H1 (cell line): ENCODE data around the gene KRT78. TPM values are rescaled to one million over a fixed set of nuclear protein-coding genes. Genes with fewer than 3 reads are reported as not detected.

ENCODE experiments used
- CTCF ChIA-PET: fragments of 300-600 bp; sonication (Branson Sonifier 250); formaldehyde crosslinking; loops from one replicate; lab custom pipeline; 2021; ENCODE audit not compliant: partially characterized antibody; lab: Charles Lee
- POLR2A ChIA-PET: fragments of 300-600 bp; sonication (Branson Sonifier 250); formaldehyde crosslinking; loops from one replicate; lab custom pipeline; 2021; ENCODE audit warnings: inconsistent platforms; ENCODE audit not compliant: partially characterized antibody; lab: Charles Lee
- DNase-seq, 2 experiments: peaks; one replicate each; pipeline versions ENCODE4 v3.0.0 to v3.0.0-alpha.2; 2010 to 2022; ENCODE audit warnings: low spot score in 2 of 2, low read depth in 1 of 2, mixed read lengths in 1 of 2
- FAIRE-seq: peaks from 2 replicates; lab custom pipeline; 2011; peaks lifted over from hg19 to GRCh38; lab: Jason Lieb, UNC
- H2AFZ ChIP-seq: 2 replicates; pipeline ENCODE4 v1.8.1; 2012; ENCODE audit warnings: low read length, inconsistent platforms
- H2AK5ac ChIP-seq: 2 replicates; pipeline ENCODE4 v1.6.1; 2013; ENCODE audit warnings: low read depth, low read length
- H2BK120ac ChIP-seq: replicated peaks from 2 replicates; pipeline ENCODE3; 2013; ENCODE audit warnings: low read depth, low read length, inconsistent platforms
- H2BK12ac ChIP-seq: 2 replicates; pipeline ENCODE4 v1.6.1; 2013; ENCODE audit warnings: low read depth, low read length
- H2BK15ac ChIP-seq: 2 replicates; pipeline ENCODE4 v1.6.1; 2013; ENCODE audit warnings: low read length
- H2BK20ac ChIP-seq: 2 replicates; pipeline ENCODE4 v1.6.1; 2013; ENCODE audit warnings: low read length
- H2BK5ac ChIP-seq: 2 replicates; pipeline ENCODE4 v1.6.1; 2013; ENCODE audit warnings: low read depth, low read length
- H3K14ac ChIP-seq: 2 replicates; pipeline ENCODE4 v1.6.1; 2013; ENCODE audit warnings: inconsistent platforms; ENCODE audit not compliant: insufficient read length
- H3K18ac ChIP-seq: 2 replicates; pipeline ENCODE4 v1.6.1; 2013; ENCODE audit warnings: low read length; ENCODE audit errors: extremely low read depth
- H3K23ac ChIP-seq: 2 replicates; pipeline ENCODE4 v1.6.1; 2013; ENCODE audit warnings: inconsistent platforms; ENCODE audit not compliant: insufficient read length
- H3K23me2 ChIP-seq: 2 replicates; pipeline ENCODE4 v1.6.1; 2013; ENCODE audit warnings: low read depth, low read length
- H3K27ac ChIP-seq: 2 replicates; pipeline ENCODE4 v1.6.1; 2011; ENCODE audit warnings: low read depth, low read length, inconsistent platforms
- H3K27me3 ChIP-seq, 4 experiments: replicated peaks in 1 of 4; 1 replicate in 1 of 4; 2 replicates in 3 of 4; pipeline versions ENCODE4 v1.6.1 to v1.8.1; 2011 to 2013; ENCODE audit warnings: low read length in 3 of 4, mild to moderate bottlenecking in 3 of 4, inconsistent platforms in 2 of 4, mixed read lengths in 2 of 4, moderate library complexity in 1 of 4; ENCODE audit not compliant: control insufficient read depth in 3 of 4, insufficient read depth in 3 of 4; ENCODE audit errors: extremely low read depth in 1 of 4
- H3K36me3 ChIP-seq, 4 experiments: 2 replicates each; pipeline versions ENCODE4 v1.6.1 to v1.8.1; 2011 to 2013; ENCODE audit warnings: mild to moderate bottlenecking in 4 of 4, low read length in 3 of 4, moderate library complexity in 2 of 4, control low read depth in 1 of 4, inconsistent platforms in 1 of 4; ENCODE audit not compliant: insufficient read depth in 4 of 4, control insufficient read depth in 2 of 4
- H3K4ac ChIP-seq: replicated peaks from 2 replicates; pipeline ENCODE3; 2013; ENCODE audit warnings: low read length, low read depth, mixed read lengths, inconsistent platforms; ENCODE audit not compliant: insufficient read length
- H3K4me1 ChIP-seq, 4 experiments: replicated peaks in 1 of 4; 1 replicate in 1 of 4; 2 replicates in 3 of 4; pipeline versions ENCODE4 v1.6.1 to v1.8.1; 2011 to 2013; ENCODE audit warnings: low read length in 3 of 4, inconsistent platforms in 2 of 4, mixed read lengths in 1 of 4; ENCODE audit not compliant: insufficient read depth in 4 of 4, control insufficient read depth in 3 of 4
- H3K4me2 ChIP-seq, 2 experiments: 2 replicates each; pipeline versions ENCODE4 v1.6.1 to v1.8.1; 2011 to 2013; ENCODE audit warnings: low read depth in 2 of 2, low read length in 2 of 2, control low read depth in 1 of 2, inconsistent platforms in 1 of 2, mild to moderate bottlenecking in 1 of 2; ENCODE audit not compliant: insufficient read depth in 1 of 2
- H3K4me3 ChIP-seq, 4 experiments: fragments of 200-600, 300-600 bp in 1 of 4; sonication (generic), shearing (Covaris generic), sonication (Bioruptor Twin) in 1 of 4; 2 replicates each; pipeline versions ENCODE4 v1.5.1 to v1.8.1; 2011 to 2016; ENCODE audit warnings: low read length in 4 of 4, low read depth in 3 of 4, control low read depth in 2 of 4, inconsistent platforms in 2 of 4, mild to moderate bottlenecking in 2 of 4, mixed read lengths in 1 of 4, moderate library complexity in 1 of 4; ENCODE audit not compliant: insufficient read depth in 2 of 4; ENCODE audit errors: extremely low read depth in 1 of 4
- H3K56ac ChIP-seq: replicated peaks from 2 replicates; pipeline ENCODE3; 2013; ENCODE audit warnings: low read depth, mild to moderate bottlenecking, mixed read lengths, low read length, inconsistent platforms; ENCODE audit not compliant: insufficient read length
- H3K79me1 ChIP-seq: 2 replicates; pipeline ENCODE4 v1.6.1; 2013; ENCODE audit warnings: low read depth, low read length, control low read depth
- H3K79me2 ChIP-seq, 2 experiments: 2 replicates each; pipeline versions ENCODE4 v1.6.1 to v1.8.1; 2012 to 2013; ENCODE audit warnings: low read length in 2 of 2, mild to moderate bottlenecking in 2 of 2, inconsistent platforms in 1 of 2; ENCODE audit not compliant: insufficient read depth in 2 of 2, control insufficient read depth in 1 of 2
- H3K9ac ChIP-seq, 4 experiments: replicated peaks in 1 of 4; 1 replicate in 1 of 4; 2 replicates in 3 of 4; pipeline versions ENCODE4 v1.6.1 to v1.8.1; 2011 to 2013; ENCODE audit warnings: low read depth in 3 of 4, low read length in 3 of 4, control low read depth in 2 of 4, mild to moderate bottlenecking in 2 of 4, moderate library complexity in 2 of 4, inconsistent platforms in 1 of 4; ENCODE audit errors: extremely low read depth in 1 of 4
- H3K9me3 ChIP-seq, 2 experiments: 2 replicates each; pipeline versions ENCODE4 v1.6.1 to v1.8.1; 2012 to 2013; ENCODE audit warnings: mild to moderate bottlenecking in 2 of 2, moderate library complexity in 2 of 2, control low read depth in 1 of 2, inconsistent platforms in 1 of 2, low read depth in 1 of 2, low read length in 1 of 2, mixed read lengths in 1 of 2; ENCODE audit not compliant: insufficient read depth in 2 of 2
- H4K20me1 ChIP-seq, 2 experiments: replicated peaks in 1 of 2; 2 replicates each; pipeline versions ENCODE3 to v1.8.1; 2011 to 2013; ENCODE audit warnings: inconsistent platforms in 2 of 2, low read length in 2 of 2, mild to moderate bottlenecking in 1 of 2; ENCODE audit not compliant: insufficient read depth in 2 of 2, control insufficient read depth in 1 of 2
- H4K5ac ChIP-seq: 2 replicates; pipeline ENCODE4 v1.6.1; 2013; ENCODE audit warnings: low read length, low read depth, mixed read lengths, inconsistent platforms; ENCODE audit not compliant: insufficient read length
- H4K8ac ChIP-seq: 2 replicates; pipeline ENCODE4 v1.8.0; 2013; ENCODE audit warnings: mild to moderate bottlenecking, moderate library complexity, low read length, inconsistent platforms; ENCODE audit not compliant: insufficient read depth; ENCODE audit errors: extremely low read depth
- H4K91ac ChIP-seq: replicated peaks from 2 replicates; pipeline ENCODE3; 2013; ENCODE audit warnings: low read length, mixed read lengths, inconsistent platforms; ENCODE audit not compliant: insufficient read length
- BACH1 ChIP-seq: IDR thresholded peaks from 2 replicates; pipeline ENCODE4 v1.6.1; 2012; ENCODE audit warnings: low read length, improper control_type of control experiment
- BCL11A ChIP-seq, 2 experiments: IDR thresholded peaks; one replicate each; pipeline ENCODE4 v1.6.1; 2011; ENCODE audit warnings: low read depth in 2 of 2, low read length in 2 of 2, mild to moderate bottlenecking in 2 of 2
- HDAC6 ChIP-seq: IDR thresholded peaks from one replicate; pipeline ENCODE4 v1.7.1; 2012; ENCODE audit warnings: low read depth, mild to moderate bottlenecking, inconsistent platforms, low read length, moderate library complexity
- RXRA ChIP-seq: IDR thresholded peaks from 2 replicates; pipeline ENCODE4 v1.6.1; 2011; ENCODE audit warnings: low read depth, mild to moderate bottlenecking, low read length, moderate library complexity; ENCODE audit not compliant: insufficient read depth
- SUZ12 ChIP-seq: fragments of 200-600 bp; sonication (generic); IDR thresholded peaks from 2 replicates; pipeline ENCODE4 v1.6.1; 2012; ENCODE audit warnings: mild to moderate bottlenecking, inconsistent platforms, low read length, moderate library complexity, mixed read lengths
- TAF1 ChIP-seq: IDR thresholded peaks from 2 replicates; pipeline ENCODE4 v1.6.1; 2011; ENCODE audit warnings: mild to moderate bottlenecking, low read depth, low read length
- WGBS, 2 experiments: shearing (Covaris generic) in 1 of 2; methylation state at CpG; one replicate each; pipeline versions ENCODE4 v1.1.6 to v1.1.7; 2013 to 2015; ENCODE audit warnings: low lambda C conversion rate in 2 of 2, mixed read lengths in 2 of 2, inconsistent platforms in 1 of 2, low coverage in 1 of 2, missing lambda C conversion rate in 1 of 2; ENCODE audit not compliant: insufficient replicate concordance in 2 of 2, insufficient coverage in 1 of 2, insufficient read length in 1 of 2; ENCODE audit errors: extremely low coverage in 1 of 2, missing lambda C conversion rate in 1 of 2; 5-methylcytosine and 5-hydroxymethylcytosine counted together
- polyA plus RNA-seq, 7 experiments: library from polyadenylated mRNA; depleted of rRNA in 3 of 7; stranded (reverse) in 5 of 7; unstranded in 2 of 7; fragments of >200 nt in 5 of 7; fragments of 200-250 nt in 2 of 7; gene quantifications; 1 replicate in 5 of 7; 2 replicates in 1 of 7; 4 replicates in 1 of 7; pipeline versions ENCODE4 v1.2.1 to v1.2.3, GENCODE V29; 2011 to 2013; ENCODE audit warnings: missing spikeins in 2 of 7, mixed read lengths in 2 of 7
- total RNA-seq: library from RNA; stranded (reverse); fragmentation: NEBNext Ultra II Directional; extraction: Animal tissue kit (Norgen Biotek cat#: 25700); gene quantifications from 2 replicates; pipeline ENCODE4 v1.2.1, GENCODE V29; 2021
- TF ChIP-seq, protein P1 (sequence below), 3 experiments: IDR thresholded peaks; 1 replicate in 2 of 3; 2 replicates in 1 of 3; pipeline versions ENCODE4 v1.5.1 to v1.6.1; 2011; ENCODE audit warnings: low read length in 3 of 3, mild to moderate bottlenecking in 3 of 3, inconsistent platforms in 2 of 3, low read depth in 1 of 3, moderate library complexity in 1 of 3; ENCODE audit not compliant: insufficient read depth in 1 of 3; ENCODE audit errors: control extremely low read depth in 1 of 3

KRT78 gene
- total and polyA plus RNA-seq, 2 of the 8 experiments (the other 6 are each of a cell fraction or from before 2014, with no cell fraction given): not detected

DNA sequence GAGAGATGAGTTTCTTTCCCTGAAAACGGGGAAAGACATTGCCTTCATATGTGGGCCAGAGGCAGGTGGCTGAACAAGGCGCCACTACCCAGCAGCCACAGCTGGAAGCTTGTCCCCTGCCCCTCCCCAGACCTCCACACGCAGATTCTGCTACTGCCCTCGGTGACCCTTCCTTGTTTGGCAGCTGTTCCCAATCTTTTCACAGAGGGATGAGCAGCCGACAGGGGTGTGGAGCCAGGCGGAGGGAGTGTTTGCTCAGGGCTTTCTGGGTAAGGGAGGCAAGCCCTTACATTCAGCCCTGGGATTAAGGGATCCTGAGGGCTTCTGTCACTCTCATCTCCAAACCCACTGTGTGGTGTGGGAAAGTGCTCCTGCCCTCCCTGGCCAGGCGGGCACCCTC lies 30.4 kb downstream of the KRT78 start:
- no peak overlapping the region for H2BK15ac ChIP-seq
- H4K8ac ChIP-seq: no peak overlapping the region
- no peaks in the 10 kb centered on the region for H3K27me3 ChIP-seq
- POLR2A ChIA-PET: no interaction called here
- no peak for FAIRE-seq
- no peaks in the 10 kb centered on the region for H3K79me1 ChIP-seq
- H2BK120ac ChIP-seq: no peak overlapping the region
- no peaks in the 10 kb centered on the region for H4K20me1 ChIP-seq
- no peak overlapping the region for H3K18ac ChIP-seq
- no peak overlapping the region for H3K14ac ChIP-seq
- no peak overlapping the region for H2BK20ac ChIP-seq
- H2BK5ac ChIP-seq: no peak overlapping the region
- H4K5ac ChIP-seq: no peak overlapping the region
- no peak for DNase-seq
- no peak overlapping the region for H2BK12ac ChIP-seq
- no peak overlapping the region for H3K4me2 ChIP-seq
- H3K36me3 ChIP-seq: no peaks in the 10 kb centered on the region
- no peak overlapping the region for H3K4me3 ChIP-seq
- no peak overlapping the region for H3K4ac ChIP-seq
- H4K91ac ChIP-seq: no peak overlapping the region
- no peak overlapping the region for H3K56ac ChIP-seq
- H2AK5ac ChIP-seq: no peak overlapping the region
- 83% methylated on average over 6 of the region's 7 CpGs; no CpG with 5 or more reads in 1 of the 2 experiments for WGBS, 2 experiments
- no peaks in the 10 kb centered on the region for H3K4me1 ChIP-seq
- no peaks in the 10 kb centered on the region for H3K79me2 ChIP-seq
- TF ChIP-seq BCL11A (IDR thresholded peaks at IDR 0.05; ENCODE audit: low read depth in 2 of 2, low read length in 2 of 2): no peak
- no peak for TF ChIP-seq TAF1
- no peak for TF ChIP-seq BACH1
- no peak for TF ChIP-seq HDAC6
- no peak for TF ChIP-seq RXRA
- TF ChIP-seq, protein P1, sequence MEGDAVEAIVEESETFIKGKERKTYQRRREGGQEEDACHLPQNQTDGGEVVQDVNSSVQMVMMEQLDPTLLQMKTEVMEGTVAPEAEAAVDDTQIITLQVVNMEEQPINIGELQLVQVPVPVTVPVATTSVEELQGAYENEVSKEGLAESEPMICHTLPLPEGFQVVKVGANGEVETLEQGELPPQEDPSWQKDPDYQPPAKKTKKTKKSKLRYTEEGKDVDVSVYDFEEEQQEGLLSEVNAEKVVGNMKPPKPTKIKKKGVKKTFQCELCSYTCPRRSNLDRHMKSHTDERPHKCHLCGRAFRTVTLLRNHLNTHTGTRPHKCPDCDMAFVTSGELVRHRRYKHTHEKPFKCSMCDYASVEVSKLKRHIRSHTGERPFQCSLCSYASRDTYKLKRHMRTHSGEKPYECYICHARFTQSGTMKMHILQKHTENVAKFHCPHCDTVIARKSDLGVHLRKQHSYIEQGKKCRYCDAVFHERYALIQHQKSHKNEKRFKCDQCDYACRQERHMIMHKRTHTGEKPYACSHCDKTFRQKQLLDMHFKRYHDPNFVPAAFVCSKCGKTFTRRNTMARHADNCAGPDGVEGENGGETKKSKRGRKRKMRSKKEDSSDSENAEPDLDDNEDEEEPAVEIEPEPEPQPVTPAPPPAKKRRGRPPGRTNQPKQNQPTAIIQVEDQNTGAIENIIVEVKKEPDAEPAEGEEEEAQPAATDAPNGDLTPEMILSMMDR (IDR thresholded peaks at IDR 0.05; ENCODE audit: control extremely low read depth in 1 of 3, insufficient read depth in 1 of 3, low read depth in 1 of 3, low read length in 3 of 3): no peak
- TF ChIP-seq SUZ12: no peak
- H3K9ac ChIP-seq: no peak overlapping the region
- CTCF ChIA-PET: interaction anchor here (1.2 to 1.7 kb wide), 2 partner anchors 47 to 62 kb away, joined by 3 to 4 read pairs; no protein-coding TSS in a partner anchor
- H3K9me3 ChIP-seq: no peaks in the 10 kb centered on the region
- H2AFZ ChIP-seq: no peak overlapping the region
- no peaks in the 10 kb centered on the region for H3K23me2 ChIP-seq
- no peak overlapping the region for H3K27ac ChIP-seq
- H3K23ac ChIP-seq: no peak overlapping the region
